Bronchial epithelial cell (primary cell): ENCODE data around the gene KDM2B. TPM values are rescaled to one million over a fixed set of nuclear protein-coding genes. Genes with fewer than 3 reads are reported as not detected.

Experiments used
- DNase-seq: peaks from one replicate; pipeline ENCODE4 v3.0.0-alpha.2; 2010; ENCODE audit warnings: low read depth
- FAIRE-seq: peaks from 2 replicates; lab custom pipeline; 2011; peaks lifted over from hg19 to GRCh38; lab: Jason Lieb, UNC
- H3K27me3 ChIP-seq: 2 replicates; pipeline ENCODE4 v1.5.1; 2011; ENCODE audit warnings: low read length; ENCODE audit not compliant: control insufficient read depth, insufficient read depth
- H3K36me3 ChIP-seq: 2 replicates; pipeline ENCODE4 v1.5.1; 2011; ENCODE audit warnings: low read length; ENCODE audit not compliant: control insufficient read depth, insufficient read depth
- H3K4me3 ChIP-seq: 2 replicates; pipeline ENCODE4 v1.5.1; 2011; ENCODE audit warnings: mild to moderate bottlenecking, low read depth, low read length, control low read depth
- total RNA-seq: library from RNA; depleted of rRNA; stranded (reverse); fragments of >200 nt; gene quantifications from 2 replicates; pipeline ENCODE4 v1.2.1, GENCODE V29; 2014
- TF ChIP-seq, protein P1 (sequence below): IDR thresholded peaks from 2 replicates; pipeline ENCODE4 v1.5.1; 2011; ENCODE audit warnings: mild to moderate bottlenecking, moderate library complexity, low read length, control low read depth, inconsistent platforms; ENCODE audit not compliant: insufficient read depth, severe bottlenecking

Gene KDM2B
- total RNA-seq, 1 donor from 2014 or later, result 14.2 TPM

GRCh38 chr12:121574025-121574424 lies 6.8 kb downstream of the KDM2B start:
- no peaks in the 10 kb centered on the region for H3K36me3 ChIP-seq
- no peaks in the 10 kb centered on the region for H3K27me3 ChIP-seq
- TF ChIP-seq, protein P1, sequence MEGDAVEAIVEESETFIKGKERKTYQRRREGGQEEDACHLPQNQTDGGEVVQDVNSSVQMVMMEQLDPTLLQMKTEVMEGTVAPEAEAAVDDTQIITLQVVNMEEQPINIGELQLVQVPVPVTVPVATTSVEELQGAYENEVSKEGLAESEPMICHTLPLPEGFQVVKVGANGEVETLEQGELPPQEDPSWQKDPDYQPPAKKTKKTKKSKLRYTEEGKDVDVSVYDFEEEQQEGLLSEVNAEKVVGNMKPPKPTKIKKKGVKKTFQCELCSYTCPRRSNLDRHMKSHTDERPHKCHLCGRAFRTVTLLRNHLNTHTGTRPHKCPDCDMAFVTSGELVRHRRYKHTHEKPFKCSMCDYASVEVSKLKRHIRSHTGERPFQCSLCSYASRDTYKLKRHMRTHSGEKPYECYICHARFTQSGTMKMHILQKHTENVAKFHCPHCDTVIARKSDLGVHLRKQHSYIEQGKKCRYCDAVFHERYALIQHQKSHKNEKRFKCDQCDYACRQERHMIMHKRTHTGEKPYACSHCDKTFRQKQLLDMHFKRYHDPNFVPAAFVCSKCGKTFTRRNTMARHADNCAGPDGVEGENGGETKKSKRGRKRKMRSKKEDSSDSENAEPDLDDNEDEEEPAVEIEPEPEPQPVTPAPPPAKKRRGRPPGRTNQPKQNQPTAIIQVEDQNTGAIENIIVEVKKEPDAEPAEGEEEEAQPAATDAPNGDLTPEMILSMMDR, result no peak
- FAIRE-seq (no peak), DNase-seq (no peak)
- no peak overlapping the region for H3K4me3 ChIP-seq

- DNase-seq (no peak), FAIRE-seq (no peak)
- no peaks in the 10 kb centered on the region for H3K36me3 ChIP-seq
- H3K27me3 ChIP-seq, result no peaks in the 10 kb centered on the region
- H3K4me3 ChIP-seq, result no peak overlapping the region
- TF ChIP-seq, protein P1, result no peak
Measured at GRCh38 chr12:121571920-121572319, 8.9 kb downstream of the KDM2B start.

GRCh38 chr12:121570467-121571283 lies 10.1 kb downstream of the KDM2B start:
- TF ChIP-seq, protein P1, result no peak
- H3K27me3 ChIP-seq, result no peaks in the 10 kb centered on the region
- FAIRE-seq, result no peak

DNA sequence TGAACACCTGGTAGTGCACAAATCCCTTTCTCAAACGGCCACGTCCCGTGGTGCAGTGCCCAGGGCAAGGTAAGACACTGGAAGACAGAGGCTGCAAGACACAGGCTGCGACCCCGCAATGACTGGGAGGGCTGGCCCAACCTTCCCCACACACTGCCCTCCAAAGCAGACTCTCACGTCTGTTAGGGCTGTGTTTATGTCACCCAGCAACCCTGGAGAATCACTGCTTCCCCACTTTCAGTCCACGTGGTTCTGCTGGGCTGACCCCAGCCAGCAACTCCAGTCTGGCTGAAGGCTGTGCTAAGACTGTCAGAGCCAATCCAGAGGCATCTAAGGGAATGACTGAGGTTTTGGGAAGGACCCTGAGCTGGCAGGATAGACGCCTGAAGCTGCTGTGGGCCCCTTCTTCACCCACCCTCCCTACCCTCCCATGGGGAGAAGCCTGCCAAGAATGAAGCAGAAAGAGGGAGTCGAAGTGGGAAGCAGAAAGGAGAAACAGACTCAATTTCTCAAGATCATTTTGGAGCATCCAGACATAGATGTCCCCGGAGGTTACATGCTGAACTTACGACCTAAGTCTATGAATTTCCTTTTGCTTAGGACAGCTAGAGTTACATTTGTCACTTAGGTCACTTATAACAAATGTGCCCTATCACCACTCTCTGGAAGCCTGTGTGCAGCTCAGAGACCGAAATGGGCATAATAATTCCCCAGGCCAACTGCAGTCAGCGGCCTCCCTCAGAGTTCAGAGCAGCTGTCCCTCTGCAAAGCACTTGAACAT lies 11.7 kb downstream of the KDM2B start:
- TF ChIP-seq, protein P1, result no peak
- Histone ChIP-seq H3K27me3 (no peaks in the 10 kb centered on the region), H3K36me3 (no peaks in the 10 kb centered on the region), H3K4me3 (no peak overlapping the region)
- FAIRE-seq (no peak), DNase-seq (no peak)

More at GRCh38 chr12:121570467-121571283, 10.1 kb downstream of the KDM2B start:
- DNase-seq, result no peak
- H3K36me3 ChIP-seq, result no peaks in the 10 kb centered on the region
- no peak overlapping the region for H3K4me3 ChIP-seq

DNA sequence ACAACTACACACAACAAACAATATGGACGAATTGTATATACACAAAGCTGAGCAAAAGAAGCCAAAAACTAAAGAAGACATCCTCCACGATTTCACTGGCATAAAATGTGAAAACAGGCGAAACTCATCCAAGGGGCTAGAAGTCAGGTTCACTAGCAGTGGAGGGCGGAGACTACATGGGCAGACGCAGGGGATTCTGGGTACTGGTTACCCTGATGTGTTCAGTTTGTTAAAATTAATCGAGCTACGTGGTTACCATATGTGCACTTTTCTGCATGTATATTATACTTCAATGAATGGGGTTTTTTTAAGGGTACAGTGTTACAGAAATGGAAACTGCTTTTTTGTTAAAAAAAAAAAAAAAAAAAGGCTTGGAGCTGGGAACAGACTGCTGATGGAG lies 12.3 kb downstream of the KDM2B start:
- TF ChIP-seq, protein P1, result no peak
- Histone ChIP-seq H3K27me3 (no peaks in the 10 kb centered on the region), H3K36me3 (no peaks in the 10 kb centered on the region), H3K4me3 (no peak overlapping the region)
- FAIRE-seq (no peak), DNase-seq (no peak)
